C4-2B (cell line): ENCODE results near the gene MEF2D.

ENCODE experiments used
- CTCF ChIP-seq: fragments of 450-650 bp; conservative IDR thresholded peaks from 2 replicates; pipeline ENCODE4 v1.5.1; 2017; ENCODE audit warnings: mild to moderate bottlenecking
- ZFX ChIP-seq: fragments of 450-650 bp; IDR thresholded peaks from 2 replicates; pipeline ENCODE4 v1.6.1; 2017

GRCh38 chr1:156471496-156472490, 28.8 kb downstream of the MEF2D start:
- peak; percentile 39; the same call in 1 of the 2 replicates for TF ChIP-seq ZFX
- TF ChIP-seq CTCF, result no peak
